Melanocyte of skin (primary cell): Measurements from ENCODE around the gene ARPP19. TPM values are rescaled to one million over a fixed set of nuclear protein-coding genes. Genes with fewer than 3 reads are reported as not detected.

Experiments used
- total RNA-seq, 2 donors: library from RNA; depleted of rRNA; stranded (reverse); fragments of >200 nt; gene quantifications; 2 replicates each; pipeline ENCODE4 v1.2.3, GENCODE V29; 2012

ARPP19 gene
- total RNA-seq = 100 to 1,000 TPM; 126 to 166 TPM

GRCh38 chr15:52568601-52569585, at the start of gene ARPP19:
Gene ARPP19, minus strand, starts transcription at chr15:52569030. Its CDS starts 138 bp downstream, at chr15:52568892.

GRCh38 chr15:52528564-52529340, 40.1 kb downstream of the ARPP19 start, which contains the start of gene MYO5A:
Gene MYO5A, minus strand, starts transcription at chr15:52528880. Its CDS starts 74 bp downstream, at chr15:52528806.

Other genes starting within 250 kb of the ARPP19 start
- gene MYO5A, start 40.1 kb downstream of the ARPP19 start, total RNA-seq = 100 to 1,000 TPM; 335 to 399 TPM
- 10 to 100 TPM; 14.0 to 22.0 TPM for gene ATOSA, start 110.4 kb upstream of the ARPP19 start, total RNA-seq
- 1 to 10 TPM; 2.0 to 6.5 TPM for gene ONECUT1, start 221.3 kb upstream of the ARPP19 start, total RNA-seq